Heart left ventricle (tissue), 13 donors: ENCODE data around the gene CRYL1.

Experiments used
- POLR2A ChIP-seq, 2 donors: fragments of 450-650 bp; IDR thresholded peaks; one replicate each; pipeline ENCODE4 v1.6.1; 2017; ENCODE audit warnings: antibody characterized with exemption in 2 of 2, mild to moderate bottlenecking in 2 of 2, moderate library complexity in 2 of 2
- TF ChIP-seq, protein P1 (sequence below), 12 donors: fragments of 200-600 bp; sonication (generic) in 4 of 12; IDR thresholded peaks; one replicate each; pipeline versions ENCODE4 v1.5.0 to v1.8.0; 2018 to 2022; ENCODE audit warnings: antibody characterized with exemption in 12 of 12, mild to moderate bottlenecking in 5 of 12
- donor health status: ischemic (EF 13 %, LVEDD 7.1; RV severe dilation, severe dysfunction).
- donor health status: DM: no; HTN: yes; CAD: no.
- donor health status: DM: no; HTN: no; CAD: no.
- donor health status: ischemic (EF 25% LVEDD 6.9; RV normal size, moderate dysfunction).
- donor health status: ischemic (EF 25% LVEDD 5.7; RV mildly dilated, moderate dysfunction).
- donor health status: ischemic (EF 35%, LVEDD 5.7; RV mildly dilated, moderate dysfunction).
- donor health status: nonischemic (EF 11% LVEDD 7.7; RV severe dilation, severe dysfunction).
- donor health status: DM: yes; HTN: yes; CAD: no.
- donor health status: PGD.
- donor health status: ischemic (EF 29% LVEDD 5.4; RV normal size, mild dysfunction).
- donor health status: nonischemic (EF 23%, LVEDD 6.1; RV moderate dilation, normal function).

DNA sequence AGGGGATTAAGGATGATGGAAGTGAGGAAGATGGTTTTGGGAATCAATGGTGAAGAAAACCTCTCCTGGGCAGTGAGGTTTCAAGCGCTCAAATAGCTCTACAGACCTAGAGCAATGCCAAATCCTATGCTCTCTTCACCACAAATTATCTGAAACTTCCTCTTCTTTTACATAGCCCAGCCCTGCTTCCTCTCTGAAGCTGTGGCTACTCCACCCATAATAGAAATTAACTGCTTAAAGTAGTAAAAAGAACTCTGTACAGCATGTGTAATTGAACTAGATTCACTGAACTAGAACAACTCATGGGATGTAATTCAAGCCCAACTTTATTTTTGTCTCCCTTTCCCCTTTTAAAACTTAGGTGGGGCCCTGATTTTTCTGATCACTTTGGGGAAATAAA is 20.9 kb upstream of the CRYL1 start:
- TF ChIP-seq, protein P1, sequence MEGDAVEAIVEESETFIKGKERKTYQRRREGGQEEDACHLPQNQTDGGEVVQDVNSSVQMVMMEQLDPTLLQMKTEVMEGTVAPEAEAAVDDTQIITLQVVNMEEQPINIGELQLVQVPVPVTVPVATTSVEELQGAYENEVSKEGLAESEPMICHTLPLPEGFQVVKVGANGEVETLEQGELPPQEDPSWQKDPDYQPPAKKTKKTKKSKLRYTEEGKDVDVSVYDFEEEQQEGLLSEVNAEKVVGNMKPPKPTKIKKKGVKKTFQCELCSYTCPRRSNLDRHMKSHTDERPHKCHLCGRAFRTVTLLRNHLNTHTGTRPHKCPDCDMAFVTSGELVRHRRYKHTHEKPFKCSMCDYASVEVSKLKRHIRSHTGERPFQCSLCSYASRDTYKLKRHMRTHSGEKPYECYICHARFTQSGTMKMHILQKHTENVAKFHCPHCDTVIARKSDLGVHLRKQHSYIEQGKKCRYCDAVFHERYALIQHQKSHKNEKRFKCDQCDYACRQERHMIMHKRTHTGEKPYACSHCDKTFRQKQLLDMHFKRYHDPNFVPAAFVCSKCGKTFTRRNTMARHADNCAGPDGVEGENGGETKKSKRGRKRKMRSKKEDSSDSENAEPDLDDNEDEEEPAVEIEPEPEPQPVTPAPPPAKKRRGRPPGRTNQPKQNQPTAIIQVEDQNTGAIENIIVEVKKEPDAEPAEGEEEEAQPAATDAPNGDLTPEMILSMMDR (IDR thresholded peaks at IDR 0.05): no peak
- no peak for TF ChIP-seq POLR2A (IDR thresholded peaks at IDR 0.05)
